ENCODE results near the gene ZBTB46.
"Not testable (repeated sequence)": the region's sequence is repeated elsewhere in the genome, so short reads cannot be mapped to it uniquely, and the experiment has no call there.

Gene ZBTB46

GRCh38 chr20:63858393-63859165 lies 27.5 kb upstream of the ZBTB46 start:
- no peak for DNase-seq (ENCODE audit: low read depth)

GRCh38 chr20:63857764-63858392 lies 26.8 kb upstream of the ZBTB46 start:
- no peak for DNase-seq (ENCODE audit: low read depth)

GRCh38 chr20:63856098-63856511 lies 25.0 kb upstream of the ZBTB46 start:
- no peak for DNase-seq (ENCODE audit: low read depth)

GRCh38 chr20:63855363-63856097 lies 24.5 kb upstream of the ZBTB46 start:
- no peak for DNase-seq (ENCODE audit: low read depth)

GRCh38 chr20:63854766-63855362 lies 23.8 kb upstream of the ZBTB46 start:
- DNase-seq (ENCODE audit: low read depth): no peak

- no peak for DNase-seq (ENCODE audit: low read depth)
Measured at GRCh38 chr20:63854069-63854765, 23.2 kb upstream of the ZBTB46 start.

GRCh38 chr20:63853733-63854068 lies 22.6 kb upstream of the ZBTB46 start:
- not testable (repeated sequence) for DNase-seq (ENCODE audit: low read depth)

- DNase-seq (ENCODE audit: low read depth): not testable (repeated sequence)
Measured at GRCh38 chr20:63851548-63851943, 20.5 kb upstream of the ZBTB46 start.

- DNase-seq (ENCODE audit: low read depth): no peak
Measured at GRCh38 chr20:63850689-63851547, 19.9 kb upstream of the ZBTB46 start.

GRCh38 chr20:63848003-63848911 lies 17.2 kb upstream of the ZBTB46 start:
- DNase-seq (ENCODE audit: low read depth): no peak

GRCh38 chr20:63847237-63848002 lies 16.4 kb upstream of the ZBTB46 start:
- no peak for DNase-seq (ENCODE audit: low read depth)

GRCh38 chr20:63846888-63847236 lies 15.8 kb upstream of the ZBTB46 start:
- no peak for DNase-seq (ENCODE audit: low read depth)

GRCh38 chr20:63846128-63846771 lies 15.2 kb upstream of the ZBTB46 start:
- DNase-seq (ENCODE audit: low read depth): no peak

GRCh38 chr20:63844511-63844991 lies 13.5 kb upstream of the ZBTB46 start:
- no peak for DNase-seq (ENCODE audit: low read depth)

- no peak for DNase-seq (ENCODE audit: low read depth)
Measured at GRCh38 chr20:63843778-63844177, 12.7 kb upstream of the ZBTB46 start.

GRCh38 chr20:63843222-63843621 lies 12.2 kb upstream of the ZBTB46 start:
- no peak for DNase-seq (ENCODE audit: low read depth)

GRCh38 chr20:63842258-63842657 lies 11.2 kb upstream of the ZBTB46 start:
- no peak for DNase-seq (ENCODE audit: low read depth)

- no peak for DNase-seq (ENCODE audit: low read depth)
Measured at GRCh38 chr20:63840405-63840828, 9.4 kb upstream of the ZBTB46 start.

- no peak for DNase-seq (ENCODE audit: low read depth)
Measured at GRCh38 chr20:63839620-63840019, 8.6 kb upstream of the ZBTB46 start.

All from fibroblast of the conjunctiva (primary cell).